ENCODE measurements around the gene MRPL10.

The MRPL10 gene

DNA sequence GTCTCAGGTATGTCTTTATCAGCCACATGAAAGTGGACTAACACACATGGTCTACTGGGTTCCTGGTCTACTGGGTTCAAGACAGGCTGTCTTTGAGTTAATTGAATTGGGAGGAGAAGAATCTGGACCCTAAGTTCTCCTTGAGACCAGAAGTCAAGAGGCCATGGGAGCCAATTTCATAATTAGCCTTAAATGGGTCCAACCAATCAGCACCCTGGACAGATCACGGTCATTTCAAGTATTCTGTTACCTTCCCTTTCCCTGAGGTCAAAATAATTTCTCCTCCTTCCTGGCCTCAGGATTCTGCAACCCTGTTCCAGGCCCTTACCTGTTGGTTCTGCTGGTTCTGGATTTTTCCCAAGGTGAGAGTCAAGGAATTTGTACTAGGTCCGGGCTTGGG, 33.5 kb downstream of the MRPL10 start:
- TF ChIP-seq, protein P1, sequence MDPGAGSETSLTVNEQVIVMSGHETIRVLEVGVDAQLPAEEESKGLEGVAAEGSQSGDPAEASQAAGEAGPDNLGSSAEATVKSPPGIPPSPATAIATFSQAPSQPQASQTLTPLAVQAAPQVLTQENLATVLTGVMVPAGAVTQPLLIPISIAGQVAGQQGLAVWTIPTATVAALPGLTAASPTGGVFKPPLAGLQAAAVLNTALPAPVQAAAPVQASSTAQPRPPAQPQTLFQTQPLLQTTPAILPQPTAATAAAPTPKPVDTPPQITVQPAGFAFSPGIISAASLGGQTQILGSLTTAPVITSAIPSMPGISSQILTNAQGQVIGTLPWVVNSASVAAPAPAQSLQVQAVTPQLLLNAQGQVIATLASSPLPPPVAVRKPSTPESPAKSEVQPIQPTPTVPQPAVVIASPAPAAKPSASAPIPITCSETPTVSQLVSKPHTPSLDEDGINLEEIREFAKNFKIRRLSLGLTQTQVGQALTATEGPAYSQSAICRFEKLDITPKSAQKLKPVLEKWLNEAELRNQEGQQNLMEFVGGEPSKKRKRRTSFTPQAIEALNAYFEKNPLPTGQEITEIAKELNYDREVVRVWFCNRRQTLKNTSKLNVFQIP (CRISPR knock-in tag; IDR thresholded peaks at IDR 0.05; ENCODE audit: borderline replicate concordance, low read depth) = no peak
- ATAC-seq = no peak

DNA sequence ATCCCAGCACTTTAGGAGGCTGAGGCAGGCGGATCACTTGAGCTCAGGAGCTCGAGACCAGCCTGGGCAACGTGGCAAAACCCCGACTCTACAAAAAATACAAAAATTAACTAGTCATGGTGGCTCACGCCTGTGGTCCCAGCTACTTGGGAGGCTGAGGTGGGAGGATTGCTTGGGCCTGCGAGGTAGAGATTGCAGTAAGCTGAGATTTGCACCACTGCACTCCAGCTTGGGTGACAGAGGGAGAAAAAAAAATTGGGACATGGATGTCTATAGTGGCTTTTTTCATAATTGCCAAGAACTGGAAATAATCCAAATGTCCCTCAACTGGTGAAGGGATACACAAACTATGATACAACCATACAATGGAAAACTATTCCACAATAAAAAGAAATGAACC, 38.4 kb downstream of the MRPL10 start:
- ATAC-seq = no peak
- TF ChIP-seq PPARA (CRISPR knock-in tag; IDR thresholded peaks at IDR 0.05; ENCODE audit: borderline replicate concordance) (no peak), ZC3H10 (CRISPR knock-in tag; IDR thresholded peaks at IDR 0.05) (no peak), ZNF565 (CRISPR knock-in tag; conservative IDR thresholded peaks at IDR 0.05; ENCODE audit: low read depth) (no peak), BACH2 (CRISPR knock-in tag; IDR thresholded peaks at IDR 0.05; ENCODE audit: borderline replicate concordance) (no peak), ZNF70 (CRISPR knock-in tag; IDR thresholded peaks at IDR 0.05) (no peak), ZFP3 (CRISPR knock-in tag; IDR thresholded peaks at IDR 0.05) (no peak), TOX (CRISPR knock-in tag; IDR thresholded peaks at IDR 0.05; ENCODE audit: borderline replicate concordance) (no peak), GLIS3 (CRISPR knock-in tag; IDR thresholded peaks at IDR 0.05) (no peak), RARB (CRISPR knock-in tag; IDR thresholded peaks at IDR 0.05) (no peak), SNAI2 (CRISPR knock-in tag; IDR thresholded peaks at IDR 0.05) (no peak)
- TF ChIP-seq, protein P1 (CRISPR knock-in tag; IDR thresholded peaks at IDR 0.05; ENCODE audit: borderline replicate concordance, low read depth) = no peak
- TF ChIP-seq, protein P2, sequence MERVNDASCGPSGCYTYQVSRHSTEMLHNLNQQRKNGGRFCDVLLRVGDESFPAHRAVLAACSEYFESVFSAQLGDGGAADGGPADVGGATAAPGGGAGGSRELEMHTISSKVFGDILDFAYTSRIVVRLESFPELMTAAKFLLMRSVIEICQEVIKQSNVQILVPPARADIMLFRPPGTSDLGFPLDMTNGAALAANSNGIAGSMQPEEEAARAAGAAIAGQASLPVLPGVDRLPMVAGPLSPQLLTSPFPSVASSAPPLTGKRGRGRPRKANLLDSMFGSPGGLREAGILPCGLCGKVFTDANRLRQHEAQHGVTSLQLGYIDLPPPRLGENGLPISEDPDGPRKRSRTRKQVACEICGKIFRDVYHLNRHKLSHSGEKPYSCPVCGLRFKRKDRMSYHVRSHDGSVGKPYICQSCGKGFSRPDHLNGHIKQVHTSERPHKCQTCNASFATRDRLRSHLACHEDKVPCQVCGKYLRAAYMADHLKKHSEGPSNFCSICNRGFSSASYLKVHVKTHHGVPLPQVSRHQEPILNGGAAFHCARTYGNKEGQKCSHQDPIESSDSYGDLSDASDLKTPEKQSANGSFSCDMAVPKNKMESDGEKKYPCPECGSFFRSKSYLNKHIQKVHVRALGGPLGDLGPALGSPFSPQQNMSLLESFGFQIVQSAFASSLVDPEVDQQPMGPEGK (CRISPR knock-in tag; IDR thresholded peaks at IDR 0.05; ENCODE audit: borderline replicate concordance) = no peak

DNA sequence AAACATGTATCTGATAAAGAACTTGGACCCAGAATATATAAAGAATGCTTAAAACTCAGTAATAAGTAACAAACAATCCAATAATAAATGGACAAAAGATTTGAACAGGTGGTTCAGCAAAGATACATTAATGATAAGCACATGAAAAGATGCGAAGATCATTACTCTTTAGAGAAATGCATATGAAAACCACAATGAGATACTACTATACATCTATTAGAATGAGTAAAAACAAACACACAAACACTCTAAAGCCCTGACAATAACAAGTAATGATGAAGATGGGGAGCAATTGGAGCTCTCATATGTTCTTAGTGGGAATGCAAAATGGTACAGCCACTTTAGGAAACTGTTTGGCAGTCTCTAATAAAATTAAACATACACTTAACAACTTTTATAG, 38.9 kb downstream of the MRPL10 start:
- TF ChIP-seq, protein P3, sequence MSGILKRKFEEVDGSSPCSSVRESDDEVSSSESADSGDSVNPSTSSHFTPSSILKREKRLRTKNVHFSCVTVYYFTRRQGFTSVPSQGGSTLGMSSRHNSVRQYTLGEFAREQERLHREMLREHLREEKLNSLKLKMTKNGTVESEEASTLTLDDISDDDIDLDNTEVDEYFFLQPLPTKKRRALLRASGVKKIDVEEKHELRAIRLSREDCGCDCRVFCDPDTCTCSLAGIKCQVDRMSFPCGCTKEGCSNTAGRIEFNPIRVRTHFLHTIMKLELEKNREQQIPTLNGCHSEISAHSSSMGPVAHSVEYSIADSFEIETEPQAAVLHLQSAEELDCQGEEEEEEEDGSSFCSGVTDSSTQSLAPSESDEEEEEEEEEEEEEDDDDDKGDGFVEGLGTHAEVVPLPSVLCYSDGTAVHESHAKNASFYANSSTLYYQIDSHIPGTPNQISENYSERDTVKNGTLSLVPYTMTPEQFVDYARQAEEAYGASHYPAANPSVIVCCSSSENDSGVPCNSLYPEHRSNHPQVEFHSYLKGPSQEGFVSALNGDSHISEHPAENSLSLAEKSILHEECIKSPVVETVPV (CRISPR knock-in tag; IDR thresholded peaks at IDR 0.05) = no peak
- TF ChIP-seq ZNF8 (CRISPR knock-in tag; IDR thresholded peaks at IDR 0.05) (no peak), ZC3H10 (CRISPR knock-in tag; IDR thresholded peaks at IDR 0.05) (no peak), TOX (CRISPR knock-in tag; IDR thresholded peaks at IDR 0.05; ENCODE audit: borderline replicate concordance) (no peak)
- no peak for ATAC-seq

DNA sequence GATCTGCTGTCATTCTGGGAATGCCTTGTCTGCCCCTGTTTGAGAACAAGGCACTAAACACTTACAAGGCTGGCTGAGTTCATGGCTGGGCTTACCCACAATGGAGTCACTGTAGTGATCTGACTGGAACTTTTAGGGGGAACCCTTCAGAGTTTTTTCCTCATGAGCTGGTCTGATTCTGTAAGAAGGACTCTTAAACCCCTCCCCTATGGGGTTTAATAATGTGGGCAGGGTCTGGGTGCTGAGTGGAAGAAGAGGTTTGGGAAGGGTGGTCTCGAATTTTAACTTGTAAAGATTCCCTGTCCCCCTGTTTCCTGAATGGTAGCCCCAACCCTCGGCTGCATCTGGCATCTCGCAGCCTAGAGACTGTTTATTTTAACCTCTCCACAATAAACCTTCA, 40.3 kb downstream of the MRPL10 start:
- no peak for ATAC-seq
- no peak for TF ChIP-seq ARNTL (CRISPR knock-in tag; IDR thresholded peaks at IDR 0.05; ENCODE audit: borderline replicate concordance, low read depth)
- no peak for TF ChIP-seq CSDC2 (CRISPR knock-in tag; IDR thresholded peaks at IDR 0.05)
- no peak for TF ChIP-seq GLIS3 (CRISPR knock-in tag; IDR thresholded peaks at IDR 0.05)
- TF ChIP-seq ZFP30 (CRISPR knock-in tag; IDR thresholded peaks at IDR 0.05) = no peak
- TF ChIP-seq ESRRG (CRISPR knock-in tag; IDR thresholded peaks at IDR 0.05) = no peak
- TF ChIP-seq RARB (CRISPR knock-in tag; IDR thresholded peaks at IDR 0.05) = no peak
- TF ChIP-seq, protein P1 (CRISPR knock-in tag; IDR thresholded peaks at IDR 0.05; ENCODE audit: borderline replicate concordance, low read depth) = no peak
- no peak for TF ChIP-seq ZNF8 (CRISPR knock-in tag; IDR thresholded peaks at IDR 0.05)
- TF ChIP-seq ISL1 (CRISPR knock-in tag; IDR thresholded peaks at IDR 0.05) = no peak
- TF ChIP-seq ZFP3 (CRISPR knock-in tag; IDR thresholded peaks at IDR 0.05) = no peak
- TF ChIP-seq, protein P4, sequence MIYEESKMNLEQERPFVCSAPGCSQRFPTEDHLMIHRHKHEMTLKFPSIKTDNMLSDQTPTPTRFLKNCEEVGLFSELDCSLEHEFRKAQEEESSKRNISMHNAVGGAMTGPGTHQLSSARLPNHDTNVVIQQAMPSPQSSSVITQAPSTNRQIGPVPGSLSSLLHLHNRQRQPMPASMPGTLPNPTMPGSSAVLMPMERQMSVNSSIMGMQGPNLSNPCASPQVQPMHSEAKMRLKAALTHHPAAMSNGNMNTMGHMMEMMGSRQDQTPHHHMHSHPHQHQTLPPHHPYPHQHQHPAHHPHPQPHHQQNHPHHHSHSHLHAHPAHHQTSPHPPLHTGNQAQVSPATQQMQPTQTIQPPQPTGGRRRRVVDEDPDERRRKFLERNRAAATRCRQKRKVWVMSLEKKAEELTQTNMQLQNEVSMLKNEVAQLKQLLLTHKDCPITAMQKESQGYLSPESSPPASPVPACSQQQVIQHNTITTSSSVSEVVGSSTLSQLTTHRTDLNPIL (CRISPR knock-in tag; IDR thresholded peaks at IDR 0.05; ENCODE audit: low read depth) = no peak
- no peak for TF ChIP-seq ZC3H10 (CRISPR knock-in tag; IDR thresholded peaks at IDR 0.05)
- TF ChIP-seq TCF4 (CRISPR knock-in tag; IDR thresholded peaks at IDR 0.05; ENCODE audit: borderline replicate concordance) = no peak
- no peak for TF ChIP-seq ZNF565 (CRISPR knock-in tag; conservative IDR thresholded peaks at IDR 0.05; ENCODE audit: low read depth)
